MG63 (cell line): ENCODE data around the gene ZFX. TPM values are rescaled to one million over a fixed set of nuclear protein-coding genes. Genes with fewer than 3 reads are reported as not detected.
A peak's percentile ranks its signal among the peaks of the same experiment; 100 is the strongest.
"Not testable (repeated sequence)": the region's sequence is repeated elsewhere in the genome, so short reads cannot be mapped to it uniquely, and the experiment has no call there.

Experiments
- DNase-seq: peaks from one replicate; pipeline ENCODE4 v3.0.0-alpha.2; 2020
- H3K27me3 ChIP-seq: fragments of 250-450 bp; sonication (Bioruptor Pico); 2 replicates; pipeline ENCODE4 v1.5.1; 2020; ENCODE audit warnings: mild to moderate bottlenecking, moderate library complexity
- H3K36me3 ChIP-seq: fragments of 250-450 bp; sonication (Bioruptor Pico); 2 replicates; pipeline ENCODE4 v1.5.1; 2020; ENCODE audit warnings: mild to moderate bottlenecking, moderate library complexity
- H3K4me3 ChIP-seq: fragments of 250-450 bp; sonication (Bioruptor Pico); 2 replicates; pipeline ENCODE4 v1.5.1; 2020; ENCODE audit warnings: mild to moderate bottlenecking, moderate library complexity
- H3K9me3 ChIP-seq: fragments of 250-450 bp; sonication (Bioruptor Pico); 2 replicates; pipeline ENCODE4 v1.5.1; 2020; ENCODE audit warnings: mild to moderate bottlenecking, moderate library complexity
- total RNA-seq: library from RNA; depleted of rRNA; stranded (reverse); fragments of >200 nt; shearing (Covaris generic); gene quantifications from 2 replicates; pipeline ENCODE4 v1.2.3, GENCODE V29; 2014; ENCODE audit warnings: low replicate concordance

ZFX gene
- total RNA-seq, 1 experiment from 2014 or later: 5.9 TPM

- H3K9me3 ChIP-seq: no peaks in the 10 kb centered on the region
- no peaks in the 10 kb centered on the region for H3K27me3 ChIP-seq
- H3K36me3 ChIP-seq: peaks cover 24% of the 10 kb centered on the region
- peak overlapping the region; percentile 55; the same call in 1 of the 2 replicates for H3K4me3 ChIP-seq
- DNase-seq: no peak
These were observed 1.4 kb upstream of the ZFX start for GRCh38 chrX:24148121-24148520.

- peak overlapping the region; percentile 55 for H3K4me3 ChIP-seq
- H3K36me3 ChIP-seq: peaks cover 30% of the 10 kb centered on the region
- no peaks in the 10 kb centered on the region for H3K9me3 ChIP-seq
- H3K27me3 ChIP-seq: no peaks in the 10 kb centered on the region
- no peak for DNase-seq
These were observed 786 bp upstream of the ZFX start for GRCh38 chrX:24148535-24149350.

GRCh38 chrX:24150051-24150790, 692 bp downstream of the ZFX start:
- Histone ChIP-seq H3K4me3 (peak overlapping the region; percentile 93), H3K36me3 (peaks cover 37% of the 10 kb centered on the region), H3K27me3 (no peaks in the 10 kb centered on the region), H3K9me3 (no peaks in the 10 kb centered on the region)
- DNase-seq: peak; percentile 87

- Histone ChIP-seq H3K36me3 (peaks cover 43% of the 10 kb centered on the region), H3K27me3 (no peaks in the 10 kb centered on the region), H3K9me3 (no peaks in the 10 kb centered on the region), H3K4me3 (peak overlapping the region; percentile 93)
- DNase-seq: no peak
These were observed 1.4 kb downstream of the ZFX start for GRCh38 chrX:24150898-24151297.

- Histone ChIP-seq H3K9me3 (no peaks in the 10 kb centered on the region), H3K27me3 (no peaks in the 10 kb centered on the region), H3K36me3 (peaks cover 47% of the 10 kb centered on the region), H3K4me3 (peak overlapping the region; percentile 93)
- DNase-seq: no peak
These were observed 2.0 kb downstream of the ZFX start for GRCh38 chrX:24151513-24151912.

- Histone ChIP-seq H3K27me3 (no peaks in the 10 kb centered on the region), H3K9me3 (no peaks in the 10 kb centered on the region), H3K36me3 (peaks cover 51% of the 10 kb centered on the region), H3K4me3 (no peak overlapping the region)
- DNase-seq: no peak
These were observed 3.8 kb downstream of the ZFX start for GRCh38 chrX:24153178-24153795.

- no peaks in the 10 kb centered on the region for H3K27me3 ChIP-seq
- H3K36me3 ChIP-seq: peaks cover 51% of the 10 kb centered on the region
- H3K4me3 ChIP-seq: no peak overlapping the region
- H3K9me3 ChIP-seq: no peaks in the 10 kb centered on the region
- DNase-seq: no peak
These were observed 4.3 kb downstream of the ZFX start for GRCh38 chrX:24153796-24154189.

- no peak for DNase-seq
- peaks cover 56% of the 10 kb centered on the region for H3K36me3 ChIP-seq
- no peak overlapping the region for H3K4me3 ChIP-seq
- H3K27me3 ChIP-seq: no peaks in the 10 kb centered on the region
- H3K9me3 ChIP-seq: no peaks in the 10 kb centered on the region
These were observed 5.0 kb downstream of the ZFX start for GRCh38 chrX:24154490-24155034.

- DNase-seq, H3K4me3 ChIP-seq, H3K9me3 ChIP-seq, H3K27me3 ChIP-seq: not testable (repeated sequence)
- H3K36me3 ChIP-seq: peaks cover 53% of the 10 kb centered on the region
These were observed 6.2 kb downstream of the ZFX start for GRCh38 chrX:24155747-24156146.

- no peak for DNase-seq
- Histone ChIP-seq H3K9me3 (no peaks in the 10 kb centered on the region), H3K4me3 (no peak overlapping the region), H3K36me3 (peaks cover 50% of the 10 kb centered on the region), H3K27me3 (no peaks in the 10 kb centered on the region)
These were observed 6.6 kb downstream of the ZFX start for GRCh38 chrX:24156177-24156576.

GRCh38 chrX:24158881-24159280, 9.4 kb downstream of the ZFX start:
- DNase-seq: no peak
- H3K4me3 ChIP-seq: no peak overlapping the region
- no peaks in the 10 kb centered on the region for H3K9me3 ChIP-seq
- H3K36me3 ChIP-seq: peaks cover 40% of the 10 kb centered on the region
- no peaks in the 10 kb centered on the region for H3K27me3 ChIP-seq

GRCh38 chrX:24166078-24166477, 16.5 kb downstream of the ZFX start:
- no peak for DNase-seq
- Histone ChIP-seq H3K9me3 (no peaks in the 10 kb centered on the region), H3K36me3 (peaks cover 35% of the 10 kb centered on the region), H3K27me3 (no peaks in the 10 kb centered on the region), H3K4me3 (no peak overlapping the region)

- no peak overlapping the region for H3K4me3 ChIP-seq
- DNase-seq: no peak
These were observed 18.4 kb downstream of the ZFX start for GRCh38 chrX:24167719-24168472.

GRCh38 chrX:24168807-24169206, 19.3 kb downstream of the ZFX start:
- no peak for DNase-seq
- Histone ChIP-seq H3K27me3 (no peaks in the 10 kb centered on the region), H3K9me3 (no peaks in the 10 kb centered on the region), H3K36me3 (peaks cover 40% of the 10 kb centered on the region), H3K4me3 (no peak overlapping the region)

More at GRCh38 chrX:24167719-24168472, 18.4 kb downstream of the ZFX start:
- H3K9me3 ChIP-seq: no peaks in the 10 kb centered on the region
- no peaks in the 10 kb centered on the region for H3K27me3 ChIP-seq
- H3K36me3 ChIP-seq: peaks cover 33% of the 10 kb centered on the region

GRCh38 chrX:24169211-24169610, 19.7 kb downstream of the ZFX start:
- Histone ChIP-seq H3K4me3 (no peak overlapping the region), H3K9me3 (no peaks in the 10 kb centered on the region), H3K36me3 (peaks cover 41% of the 10 kb centered on the region), H3K27me3 (no peaks in the 10 kb centered on the region)
- no peak for DNase-seq

GRCh38 chrX:24173115-24173847, 23.8 kb downstream of the ZFX start:
- Histone ChIP-seq H3K9me3 (no peaks in the 10 kb centered on the region), H3K4me3 (no peak overlapping the region), H3K36me3 (peaks cover 43% of the 10 kb centered on the region), H3K27me3 (no peaks in the 10 kb centered on the region)
- no peak for DNase-seq
